Activated naive CD8-positive, alpha-beta T cell treated with anti-CD3 and anti-CD28 coated beads for 36 hours (primary cell): ENCODE data around the gene CDKN2A. TPM values are rescaled to one million over a fixed set of nuclear protein-coding genes. Genes with fewer than 3 reads are reported as not detected.

Experiments
- DNase-seq: peaks from one replicate; pipeline ENCODE4 v3.0.0; 2021
- H3K27ac Mint-ChIP-seq: one replicate; pipeline ENCODE4 v1.8.0; 2022; ENCODE audit warnings: mild to moderate bottlenecking, moderate library complexity, mixed read lengths
- H3K27me3 Mint-ChIP-seq: one replicate; pipeline ENCODE4 v1.8.0; 2022; ENCODE audit warnings: mild to moderate bottlenecking, mixed read lengths
- H3K36me3 Mint-ChIP-seq: one replicate; pipeline ENCODE4 v1.8.0; 2021; ENCODE audit warnings: mild to moderate bottlenecking, mixed read lengths
- H3K4me1 Mint-ChIP-seq: one replicate; pipeline ENCODE4 v1.8.0; 2021; ENCODE audit warnings: mixed read lengths
- H3K4me3 Mint-ChIP-seq: one replicate; pipeline ENCODE4 v1.8.0; 2022; ENCODE audit warnings: mild to moderate bottlenecking, moderate library complexity, mixed read lengths
- H3K9me3 Mint-ChIP-seq: one replicate; pipeline ENCODE4 v1.8.0; 2022; ENCODE audit warnings: mixed read lengths
- total RNA-seq, 2 experiments: library from RNA; stranded (reverse); gene quantifications; one replicate each; pipeline ENCODE4 v1.2.3, GENCODE V29; 2021

The CDKN2A gene
- total RNA-seq, 2 experiments from 2014 or later: 0.97 to 1.5 TPM

GRCh38 chr9:21995006-21995665, 944 bp upstream of the CDKN2A start:
- Mint-ChIP-seq H3K4me1 (peaks cover 9% of the 10 kb centered on the region), H3K27ac (peak overlapping the region; percentile 87), H3K9me3 (peaks cover 7% of the 10 kb centered on the region), H3K27me3 (peaks cover 68% of the 10 kb centered on the region), H3K36me3 (peaks cover 3% of the 10 kb centered on the region), H3K4me3 (peak overlapping the region; percentile 93)
- DNase-seq: peak; percentile 80

GRCh38 chr9:21994556-21995005, 389 bp upstream of the CDKN2A start, which contains the start of gene CDKN2B-AS1:
TSS of gene CDKN2B-AS1 (plus strand) at chr9:21994791.
- Mint-ChIP-seq H3K9me3 (peaks cover 9% of the 10 kb centered on the region), H3K27me3 (peaks cover 68% of the 10 kb centered on the region), H3K36me3 (peaks cover 7% of the 10 kb centered on the region), H3K27ac (peak within 1 kb of the TSS; percentile 87), H3K4me3 (peak within 1 kb of the TSS; percentile 93), H3K4me1 (peaks cover 11% of the 10 kb centered on the region)
- peak; percentile 48 for DNase-seq

GRCh38 chr9:21993007-21993406, 1.2 kb downstream of the CDKN2A start:
- peaks cover 72% of the 10 kb centered on the region for H3K27me3 Mint-ChIP-seq
- H3K9me3 Mint-ChIP-seq: peaks cover 14% of the 10 kb centered on the region
- no peak overlapping the region for H3K27ac Mint-ChIP-seq
- peaks cover 12% of the 10 kb centered on the region for H3K36me3 Mint-ChIP-seq
- H3K4me3 Mint-ChIP-seq: peak overlapping the region; percentile 70
- DNase-seq: no peak
- H3K4me1 Mint-ChIP-seq: peaks cover 11% of the 10 kb centered on the region

- Mint-ChIP-seq H3K27ac (no peak overlapping the region), H3K36me3 (peaks cover 10% of the 10 kb centered on the region), H3K9me3 (peaks cover 9% of the 10 kb centered on the region), H3K27me3 (peaks cover 72% of the 10 kb centered on the region), H3K4me1 (peaks cover 14% of the 10 kb centered on the region), H3K4me3 (no peak overlapping the region)
- no peak for DNase-seq
These were observed 2.9 kb downstream of the CDKN2A start for GRCh38 chr9:21991072-21991959.

- Mint-ChIP-seq H3K4me1 (peaks cover 14% of the 10 kb centered on the region), H3K27ac (no peak overlapping the region), H3K9me3 (peaks cover 7% of the 10 kb centered on the region), H3K4me3 (no peak overlapping the region), H3K36me3 (peaks cover 9% of the 10 kb centered on the region), H3K27me3 (peaks cover 77% of the 10 kb centered on the region)
- no peak for DNase-seq
These were observed 4.6 kb downstream of the CDKN2A start for GRCh38 chr9:21989440-21990189.

- no peak overlapping the region for H3K27ac Mint-ChIP-seq
- peaks cover 7% of the 10 kb centered on the region for H3K9me3 Mint-ChIP-seq
- H3K4me3 Mint-ChIP-seq: no peak overlapping the region
- DNase-seq: no peak
- peaks cover 8% of the 10 kb centered on the region for H3K4me1 Mint-ChIP-seq
- peaks cover 81% of the 10 kb centered on the region for H3K27me3 Mint-ChIP-seq
- peaks cover 9% of the 10 kb centered on the region for H3K36me3 Mint-ChIP-seq
These were observed 5.9 kb downstream of the CDKN2A start for GRCh38 chr9:21988056-21988990.

- Mint-ChIP-seq H3K4me1 (peaks cover 8% of the 10 kb centered on the region), H3K9me3 (peaks cover 7% of the 10 kb centered on the region), H3K36me3 (peaks cover 9% of the 10 kb centered on the region), H3K27ac (no peak overlapping the region), H3K4me3 (no peak overlapping the region), H3K27me3 (peaks cover 95% of the 10 kb centered on the region)
- no peak for DNase-seq
These were observed 8.1 kb downstream of the CDKN2A start for GRCh38 chr9:21985964-21986667.

- Mint-ChIP-seq H3K27me3 (peaks cover 94% of the 10 kb centered on the region), H3K9me3 (peaks cover 2% of the 10 kb centered on the region), H3K4me3 (no peak overlapping the region), H3K27ac (no peak overlapping the region), H3K4me1 (peaks cover 2% of the 10 kb centered on the region), H3K36me3 (peaks cover under 1% of the 10 kb centered on the region)
- DNase-seq: no peak
These were observed 10.1 kb downstream of the CDKN2A start for GRCh38 chr9:21984101-21984500.

- peaks cover 2% of the 10 kb centered on the region for H3K9me3 Mint-ChIP-seq
- DNase-seq: no peak
- H3K27me3 Mint-ChIP-seq: peaks cover 94% of the 10 kb centered on the region
- H3K27ac Mint-ChIP-seq: no peak overlapping the region
- H3K4me3 Mint-ChIP-seq: no peak overlapping the region
- H3K36me3 Mint-ChIP-seq: no peaks in the 10 kb centered on the region
- peaks cover 2% of the 10 kb centered on the region for H3K4me1 Mint-ChIP-seq
These were observed 10.6 kb downstream of the CDKN2A start for GRCh38 chr9:21983561-21983935.

- H3K27ac Mint-ChIP-seq: no peak overlapping the region
- H3K36me3 Mint-ChIP-seq: no peaks in the 10 kb centered on the region
- peaks cover 2% of the 10 kb centered on the region for H3K4me1 Mint-ChIP-seq
- peaks cover 92% of the 10 kb centered on the region for H3K27me3 Mint-ChIP-seq
- DNase-seq: no peak
- H3K4me3 Mint-ChIP-seq: no peak overlapping the region
- H3K9me3 Mint-ChIP-seq: peaks cover 2% of the 10 kb centered on the region
These were observed 11.2 kb downstream of the CDKN2A start for GRCh38 chr9:21982861-21983560.

GRCh38 chr9:21982391-21982790, 11.8 kb downstream of the CDKN2A start:
- H3K9me3 Mint-ChIP-seq: peaks cover 2% of the 10 kb centered on the region

GRCh38 chr9:21976334-21976875, 17.8 kb downstream of the CDKN2A start:
- H3K4me3 Mint-ChIP-seq: no peak overlapping the region
- no peak overlapping the region for H3K27ac Mint-ChIP-seq
- H3K36me3 Mint-ChIP-seq: peaks cover under 1% of the 10 kb centered on the region
- peaks cover 18% of the 10 kb centered on the region for H3K4me1 Mint-ChIP-seq
- peaks cover 95% of the 10 kb centered on the region for H3K27me3 Mint-ChIP-seq
- peaks cover 2% of the 10 kb centered on the region for H3K9me3 Mint-ChIP-seq
- no peak for DNase-seq

More at GRCh38 chr9:21982391-21982790, 11.8 kb downstream of the CDKN2A start:
- Mint-ChIP-seq H3K27ac (no peak overlapping the region), H3K27me3 (peaks cover 92% of the 10 kb centered on the region), H3K4me3 (no peak overlapping the region), H3K36me3 (no peaks in the 10 kb centered on the region), H3K4me1 (peaks cover 2% of the 10 kb centered on the region)
- DNase-seq: no peak
